HG03095 (cell line): ENCODE measurements around the gene ADARB2.

ENCODE experiments used
- ATAC-seq: cut with Tn5 transposase; IDR thresholded peaks from one replicate; pipeline ENCODE4 v1.9.1; 2021; ENCODE audit warnings: moderate library complexity; ENCODE audit not compliant: unreplicated experiment

Gene ADARB2

GRCh38 chr10:1153251-1153763 lies 584.0 kb downstream of the ADARB2 start:
- ATAC-seq, result no peak

GRCh38 chr10:1152386-1153250 lies 584.7 kb downstream of the ADARB2 start:
- no peak for ATAC-seq

- no peak for ATAC-seq
Measured at GRCh38 chr10:1151076-1152033, 586.0 kb downstream of the ADARB2 start.

GRCh38 chr10:1150638-1150955 lies 586.7 kb downstream of the ADARB2 start:
- no peak for ATAC-seq

GRCh38 chr10:1149793-1150637 lies 587.3 kb downstream of the ADARB2 start:
- ATAC-seq, result no peak

GRCh38 chr10:1148855-1149605 lies 588.3 kb downstream of the ADARB2 start:
- no peak for ATAC-seq

- no peak for ATAC-seq
Measured at GRCh38 chr10:1147810-1148209, 589.5 kb downstream of the ADARB2 start.

- ATAC-seq, result no peak
Measured at GRCh38 chr10:1142596-1142995, 594.7 kb downstream of the ADARB2 start.

- no peak for ATAC-seq
Measured at GRCh38 chr10:1141701-1142100, 595.6 kb downstream of the ADARB2 start.

- ATAC-seq, result no peak
Measured at GRCh38 chr10:1141261-1141660, 596.1 kb downstream of the ADARB2 start.

- no peak for ATAC-seq
Measured at GRCh38 chr10:1138529-1138928, 598.8 kb downstream of the ADARB2 start.

GRCh38 chr10:1137499-1138163 lies 599.7 kb downstream of the ADARB2 start:
- ATAC-seq, result no peak

- no peak for ATAC-seq
Measured at GRCh38 chr10:1136268-1136667, 601.1 kb downstream of the ADARB2 start.

GRCh38 chr10:1134156-1134555 lies 603.2 kb downstream of the ADARB2 start:
- ATAC-seq, result no peak

- no peak for ATAC-seq
Measured at GRCh38 chr10:1133495-1134045, 603.8 kb downstream of the ADARB2 start.

- ATAC-seq, result no peak
Measured at GRCh38 chr10:1132584-1132983, 604.7 kb downstream of the ADARB2 start.

- no peak for ATAC-seq
Measured at GRCh38 chr10:1130995-1131790, 606.1 kb downstream of the ADARB2 start.

- ATAC-seq, result no peak
Measured at GRCh38 chr10:1130226-1130625, 607.1 kb downstream of the ADARB2 start.
